NCI-H446 (cell line): ENCODE data around the gene FBP1.

Experiments used
- DNase-seq, 2 experiments: peaks; one replicate each; lab custom pipeline; 2025; lab: John Stamatoyannopoulos, UW

Gene FBP1

DNA sequence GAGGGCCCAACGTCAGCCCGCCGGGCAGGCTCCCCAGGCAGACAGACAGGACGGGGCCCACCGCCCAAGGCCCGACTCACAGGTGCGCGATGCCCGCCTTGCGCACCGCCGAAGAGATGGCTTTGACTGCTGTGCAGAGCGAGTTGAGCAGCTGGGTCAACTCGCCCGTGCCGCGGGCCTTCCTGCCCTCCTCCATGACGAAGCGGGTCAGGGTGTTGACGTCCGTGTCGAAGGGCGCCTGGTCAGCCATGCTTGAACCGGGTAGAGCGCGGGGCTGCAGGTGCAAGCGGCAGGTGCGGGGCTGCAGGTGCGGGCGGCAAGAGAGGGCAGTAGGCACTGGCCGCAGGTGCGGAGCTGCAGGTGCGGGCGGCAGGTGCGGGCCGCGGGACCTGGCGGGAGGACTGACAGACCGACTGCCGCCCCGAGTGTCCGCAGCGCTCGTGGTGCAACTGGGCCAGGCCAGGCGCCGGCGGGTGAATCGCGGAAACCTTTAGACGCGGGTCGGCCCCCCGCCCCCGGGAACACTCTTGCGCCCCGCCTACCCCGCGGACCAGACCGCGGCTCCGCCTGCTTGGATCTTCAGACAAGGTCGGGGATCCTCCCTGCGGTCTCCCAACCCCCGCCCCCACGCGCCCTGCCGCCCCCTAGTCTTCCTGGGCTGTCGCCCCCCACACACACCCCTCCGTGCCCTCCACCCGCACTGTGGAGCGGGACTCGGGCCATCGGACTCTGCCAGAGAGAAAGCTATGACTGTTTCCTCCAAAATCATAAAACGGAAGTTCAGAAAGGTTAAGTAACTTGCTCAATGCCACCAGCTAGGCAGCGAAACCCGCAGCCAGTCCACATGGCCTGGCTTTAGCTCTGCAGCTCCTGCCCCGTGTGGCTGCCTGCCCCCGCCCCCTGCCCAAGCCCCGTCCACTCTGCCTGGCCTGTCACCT lies at the start of gene FBP1:
FBP1 (minus strand) TSS at position 458 of the 938 bp plus-strand sequence; CDS start at position 250, 208 bp downstream.
- DNase-seq = no peak

DNA sequence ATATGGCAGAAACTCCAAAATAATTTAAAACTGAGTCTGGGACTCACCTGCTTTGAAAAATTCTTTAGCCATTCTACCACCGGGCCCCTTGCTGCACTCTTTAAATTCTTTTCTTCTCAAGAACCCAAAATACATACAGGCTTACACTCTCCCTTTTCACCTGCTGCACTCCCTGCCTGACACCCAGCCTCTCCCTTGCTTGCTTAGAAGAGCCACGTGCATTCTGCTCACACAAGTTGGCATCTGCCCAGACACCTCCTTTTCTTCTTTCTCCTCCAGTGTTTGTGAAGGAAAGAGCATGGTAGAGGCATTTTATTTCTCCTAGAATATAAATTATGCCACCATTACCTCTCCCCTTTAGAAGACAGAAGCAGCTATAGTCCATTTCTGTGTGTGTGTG lies 48.1 kb upstream of the FBP1 start:
- DNase-seq = no peak

DNA sequence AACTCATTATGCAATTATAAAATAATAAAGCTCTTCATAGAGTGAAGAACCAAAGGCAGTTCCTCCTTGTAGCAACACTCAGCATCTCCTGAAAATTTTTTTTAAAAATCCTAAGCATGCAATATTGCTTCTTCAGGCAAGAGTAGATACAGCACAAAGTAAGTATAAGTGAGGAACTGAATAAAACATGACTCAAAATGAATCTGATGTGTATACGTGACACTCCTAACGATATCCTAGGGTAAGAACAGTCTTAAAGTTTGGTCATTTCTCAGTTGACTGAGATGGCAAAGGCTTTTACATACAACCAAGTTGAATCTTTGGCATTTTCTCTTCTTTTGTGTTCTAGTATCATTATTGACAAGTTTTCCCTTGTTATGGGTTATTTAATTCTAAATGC lies 46.0 kb upstream of the FBP1 start:
- DNase-seq = no peak

DNA sequence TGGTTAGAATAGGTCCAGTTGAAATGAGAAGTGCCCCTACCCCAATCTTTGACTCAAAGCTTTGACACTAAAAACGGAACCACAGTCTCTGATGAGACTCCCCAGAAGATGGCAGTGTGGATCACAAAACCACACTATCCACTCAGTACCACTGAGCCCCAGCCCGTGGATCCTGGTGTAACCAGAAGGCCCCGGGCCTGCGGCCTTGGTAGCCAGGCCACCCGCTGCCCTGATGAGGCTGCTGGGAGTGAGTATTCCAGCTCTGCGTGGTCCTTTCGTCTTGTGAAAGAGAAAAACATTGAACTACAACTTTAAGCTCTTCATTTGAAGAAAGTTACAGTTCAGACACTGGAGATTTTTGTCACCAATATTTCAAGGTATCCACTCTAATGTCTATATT lies 42.2 kb upstream of the FBP1 start:
- DNase-seq = peak; percentile 46 to 78

DNA sequence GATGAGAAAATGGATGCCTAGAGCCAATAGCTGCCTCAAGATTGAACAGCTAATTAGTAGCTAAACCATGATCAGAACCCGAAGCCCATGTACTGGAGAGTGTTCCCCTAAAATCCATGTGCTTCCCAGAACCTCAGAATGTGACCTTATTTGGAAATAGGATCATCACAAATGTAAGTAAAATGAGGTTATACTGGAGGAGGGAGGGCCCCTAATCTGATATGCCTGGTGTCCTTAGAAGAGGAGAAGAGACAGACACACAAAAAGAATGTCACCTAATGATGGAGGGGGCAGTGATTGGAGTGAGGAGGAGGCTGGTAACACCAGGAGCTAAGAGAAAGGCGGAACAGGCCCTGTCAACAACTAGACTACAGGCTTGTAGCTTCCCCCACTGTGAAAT lies 41.3 kb upstream of the FBP1 start:
- no peak for DNase-seq

DNA sequence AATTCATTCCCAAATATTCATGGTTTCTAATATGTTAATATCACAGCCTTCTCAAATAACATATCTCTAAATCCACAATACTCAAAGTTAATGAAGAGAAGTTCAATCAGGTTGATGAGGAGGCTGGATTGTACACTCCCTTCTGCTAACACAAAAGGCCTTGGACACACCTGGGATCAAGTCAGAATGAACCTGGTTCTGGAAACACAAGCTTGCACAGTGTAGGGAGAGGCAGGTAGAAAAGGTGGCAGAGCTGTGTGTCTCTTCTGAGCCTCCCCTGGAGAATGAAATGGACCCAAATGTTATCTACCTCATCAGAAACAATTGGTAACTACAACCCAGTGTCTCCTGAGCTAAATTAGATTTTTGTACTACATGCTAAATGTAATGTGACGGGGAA lies 40.7 kb upstream of the FBP1 start:
- DNase-seq = no peak

DNA sequence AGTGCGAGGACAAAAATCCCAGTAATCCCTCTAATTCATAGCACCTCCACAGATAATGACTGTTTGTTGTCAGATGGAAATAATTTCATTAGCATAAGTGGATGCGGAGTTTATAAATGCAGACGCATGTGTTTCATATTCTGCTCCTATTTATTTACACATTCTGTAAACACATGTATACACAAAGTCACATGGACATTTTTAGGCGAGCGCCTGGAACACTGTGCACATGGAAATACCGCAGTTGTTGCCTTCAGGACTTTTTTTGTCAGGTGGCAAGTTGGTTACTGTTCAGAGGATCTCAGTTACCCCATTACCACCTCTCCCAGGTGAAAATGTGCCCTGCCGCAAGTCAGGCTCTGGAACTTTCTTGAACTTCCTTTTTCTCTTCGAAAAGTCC lies 40.3 kb upstream of the FBP1 start:
- DNase-seq = no peak

DNA sequence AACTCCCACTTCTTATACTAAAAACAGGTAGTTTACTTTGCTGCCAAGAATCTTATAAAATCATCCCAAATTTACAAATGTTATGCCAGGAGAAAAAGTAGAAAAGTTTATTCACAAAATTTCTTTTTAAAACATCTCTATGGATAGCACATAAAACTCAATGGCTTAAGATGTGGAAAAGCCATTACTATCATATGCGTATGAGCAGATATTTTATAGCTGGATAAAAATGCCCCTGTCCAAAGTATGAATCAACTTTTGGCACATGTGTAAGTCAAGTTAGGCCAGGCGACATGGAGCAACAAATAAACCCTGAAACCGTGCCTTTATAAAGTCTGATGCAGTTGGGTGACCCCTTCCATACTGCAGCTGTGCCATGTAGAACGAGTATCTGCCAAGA lies 38.6 kb upstream of the FBP1 start:
- DNase-seq = no peak

DNA sequence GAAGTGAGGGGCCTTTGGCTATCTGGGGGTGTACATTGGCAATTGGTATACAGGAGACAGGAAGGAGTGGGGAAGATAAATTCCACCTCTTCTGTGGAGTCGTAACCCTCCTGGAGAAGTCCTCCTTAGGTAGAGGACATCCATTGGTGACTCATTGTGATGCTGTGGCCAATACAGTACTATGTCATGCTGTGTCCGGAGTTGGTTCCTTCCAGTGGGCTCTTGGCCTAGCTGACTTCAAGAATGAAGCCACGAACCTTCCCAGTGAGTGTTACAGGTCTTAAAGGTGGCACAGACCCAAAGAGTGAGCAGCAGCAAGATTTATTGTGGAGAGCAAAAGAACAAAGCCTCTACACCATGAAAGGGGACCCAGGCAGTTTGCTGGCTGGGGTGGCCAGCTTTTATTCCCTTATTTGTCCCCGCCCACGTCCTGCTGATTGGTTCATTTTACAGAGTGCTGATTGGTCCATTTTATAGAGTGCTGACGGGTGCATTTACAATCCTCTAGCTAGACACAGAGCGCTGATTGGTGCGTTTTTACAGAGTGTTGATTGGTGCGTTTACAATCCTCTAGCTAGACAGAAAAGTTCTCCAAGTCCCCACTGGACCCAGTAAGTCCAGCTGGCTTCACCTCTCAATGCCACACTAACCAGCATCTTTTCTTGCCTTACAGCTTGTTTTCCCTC lies 37.3 kb upstream of the FBP1 start:
- DNase-seq = no peak

DNA sequence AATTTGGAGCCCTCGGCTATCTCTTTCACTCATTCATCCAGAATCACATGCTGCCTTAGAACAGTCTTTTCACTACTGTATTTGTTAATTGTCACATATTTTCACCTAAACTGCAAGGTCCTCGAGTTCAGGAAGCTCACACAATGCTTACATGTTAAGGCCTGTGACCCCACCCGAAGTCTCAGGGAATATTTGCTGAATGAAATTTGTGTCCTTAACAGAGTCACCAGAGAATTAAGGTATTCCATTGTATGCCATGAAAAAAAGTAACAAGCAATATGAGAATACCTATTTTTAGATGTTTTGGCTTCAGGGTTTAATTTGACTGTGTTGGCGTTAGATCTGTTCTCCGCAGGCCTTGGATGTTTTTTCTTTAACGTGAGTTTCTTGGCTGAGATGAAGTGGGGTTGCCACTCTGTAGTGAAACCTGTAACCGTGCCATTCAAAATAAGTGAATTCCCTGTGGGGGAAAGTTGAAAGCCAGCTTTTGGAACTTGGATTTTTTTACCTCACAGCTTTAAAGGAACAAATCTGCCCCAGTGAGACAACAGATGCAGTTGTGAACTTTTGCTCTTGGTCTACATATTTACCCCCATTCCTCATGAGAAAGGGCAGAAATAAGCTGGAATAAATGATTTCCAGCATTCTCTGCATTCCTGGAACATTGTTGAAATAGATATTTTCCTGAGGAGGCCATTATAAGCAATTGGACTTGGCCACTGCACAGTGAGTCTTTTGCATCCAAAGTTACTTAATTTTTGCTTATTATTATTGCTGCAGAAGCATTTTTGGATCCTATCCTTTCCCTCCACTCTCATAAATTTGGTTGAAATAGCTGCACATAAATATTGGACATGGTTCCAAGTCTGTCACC lies 35.9 kb upstream of the FBP1 start:
- DNase-seq = peak in 1 of 2 experiments; percentile 51

DNA sequence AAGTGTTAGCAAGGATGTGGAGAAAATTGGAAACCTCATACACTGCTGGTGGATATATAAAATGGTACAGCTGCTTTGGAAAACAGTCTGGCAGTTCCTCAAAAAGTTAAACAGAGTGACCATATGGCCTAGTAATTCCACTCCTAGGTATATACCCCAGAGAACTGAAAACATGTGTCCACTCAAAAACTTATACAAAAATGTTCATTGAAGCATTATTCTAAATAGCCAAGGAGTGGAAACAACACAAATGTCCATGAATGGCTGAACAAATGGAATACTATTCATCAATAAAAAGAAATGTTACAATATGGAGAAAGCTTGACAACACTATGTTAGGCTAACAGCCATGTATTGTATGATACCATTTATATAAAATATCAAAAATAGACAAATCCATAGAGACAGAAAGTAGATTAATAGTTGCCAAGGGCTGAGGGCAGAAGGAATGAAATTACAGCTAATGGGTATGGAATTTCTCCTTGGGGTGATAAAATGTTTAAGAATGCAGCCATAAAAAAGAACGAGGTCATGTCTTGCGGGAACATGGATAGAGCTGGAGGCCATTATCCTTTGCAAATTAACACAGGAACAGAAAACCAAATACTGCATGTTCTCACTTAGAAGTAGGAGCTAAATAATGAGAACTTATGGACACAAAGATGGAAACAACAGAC lies 33.6 kb upstream of the FBP1 start:
- DNase-seq = peak in 1 of 2 experiments; percentile 16

DNA sequence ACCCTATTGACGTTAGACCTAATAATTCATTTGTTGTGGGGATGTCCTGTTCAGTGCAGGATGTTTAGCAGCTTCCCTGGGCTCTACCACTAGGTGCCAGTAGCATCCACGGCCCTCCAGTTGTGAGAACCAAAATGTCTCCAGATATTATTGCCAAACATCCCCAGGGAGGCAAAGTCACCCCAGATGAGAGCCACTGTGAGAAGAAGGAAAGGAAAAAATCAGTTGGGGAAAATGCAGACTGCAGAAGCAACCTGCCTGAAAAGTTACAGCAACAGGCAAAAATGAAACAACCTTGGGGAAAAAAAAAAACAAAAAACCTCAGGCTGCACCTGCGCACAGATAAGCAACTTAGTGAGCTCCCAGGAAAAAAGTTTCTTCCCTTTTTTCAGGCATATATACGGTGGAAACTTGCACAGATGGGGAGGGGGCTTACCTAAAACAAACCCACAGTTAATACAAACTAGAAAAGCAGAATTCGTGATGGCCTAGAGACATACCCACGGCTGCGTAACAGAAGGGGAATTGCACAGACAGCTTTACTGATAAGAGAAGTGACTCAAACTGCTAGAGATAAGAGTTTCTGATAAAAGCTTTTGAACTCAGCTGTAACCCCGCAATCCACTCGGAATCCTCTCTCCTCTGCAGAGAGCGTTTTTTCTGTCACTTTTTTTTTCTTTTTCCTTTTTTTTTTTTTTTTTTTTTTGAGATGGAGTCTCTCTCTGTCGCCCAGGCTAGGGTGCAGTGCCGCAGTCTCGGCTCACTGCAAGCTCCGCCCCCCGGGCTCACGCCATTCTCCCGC lies 29.8 kb upstream of the FBP1 start:
- DNase-seq = peak; percentile 2 to 41

DNA sequence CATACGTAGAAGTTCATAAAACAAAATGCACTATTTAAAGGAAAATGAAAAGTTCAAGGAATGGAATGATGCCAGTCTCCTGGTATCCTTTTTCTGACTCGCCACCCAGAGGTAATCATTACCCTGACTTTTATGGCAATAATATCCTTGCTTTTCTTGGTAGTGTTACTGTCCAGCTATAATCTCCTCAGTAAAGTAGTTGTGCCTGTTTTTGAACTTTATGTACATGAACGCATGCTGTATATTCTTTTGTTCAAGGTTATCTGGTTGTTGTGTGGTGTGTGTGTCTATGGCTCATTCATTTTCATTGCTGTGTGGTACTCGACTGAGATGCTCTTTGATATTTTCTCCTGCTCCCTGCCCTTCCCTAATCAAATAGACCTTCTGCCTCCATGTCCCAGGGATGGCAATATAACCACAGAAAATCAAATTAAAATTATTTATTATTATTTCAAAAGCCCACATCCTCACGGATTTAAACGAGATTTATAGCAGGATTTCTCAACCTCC lies 29.2 kb upstream of the FBP1 start:
- no peak for DNase-seq

DNA sequence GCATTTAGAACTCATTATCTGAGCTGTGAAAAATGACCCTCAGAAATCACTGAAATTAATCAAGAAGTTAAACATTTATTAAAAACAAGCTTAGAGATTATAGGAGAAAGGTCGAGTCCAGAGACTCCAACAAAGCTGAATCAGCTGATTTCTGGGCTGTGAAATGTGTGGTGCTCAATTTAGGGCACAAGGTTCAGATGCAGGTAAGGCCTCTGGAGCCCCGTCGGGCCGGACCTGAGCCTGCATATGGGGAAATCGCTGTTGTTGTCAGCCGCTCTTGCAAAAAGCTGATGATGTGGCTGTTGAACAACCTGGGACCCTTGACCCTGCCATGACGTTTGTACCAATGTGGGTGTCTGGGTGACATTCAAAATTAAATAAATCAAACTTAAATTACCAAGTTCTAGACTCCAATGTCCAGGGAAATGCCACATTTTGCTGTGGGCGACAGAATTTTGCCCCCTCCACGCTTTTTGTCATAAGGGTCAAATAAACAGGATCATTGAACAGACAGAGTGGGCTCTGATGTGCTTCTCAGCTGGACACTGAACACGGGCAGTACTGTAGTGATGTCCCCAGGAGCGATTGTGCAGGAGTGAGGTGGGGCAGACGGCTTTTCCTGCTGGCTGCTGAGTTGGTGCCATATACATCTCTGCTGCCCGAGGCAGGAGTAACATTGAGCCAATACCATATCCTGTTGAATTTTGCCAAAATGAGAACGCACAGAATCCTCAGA lies 27.2 kb upstream of the FBP1 start:
- no peak for DNase-seq

DNA sequence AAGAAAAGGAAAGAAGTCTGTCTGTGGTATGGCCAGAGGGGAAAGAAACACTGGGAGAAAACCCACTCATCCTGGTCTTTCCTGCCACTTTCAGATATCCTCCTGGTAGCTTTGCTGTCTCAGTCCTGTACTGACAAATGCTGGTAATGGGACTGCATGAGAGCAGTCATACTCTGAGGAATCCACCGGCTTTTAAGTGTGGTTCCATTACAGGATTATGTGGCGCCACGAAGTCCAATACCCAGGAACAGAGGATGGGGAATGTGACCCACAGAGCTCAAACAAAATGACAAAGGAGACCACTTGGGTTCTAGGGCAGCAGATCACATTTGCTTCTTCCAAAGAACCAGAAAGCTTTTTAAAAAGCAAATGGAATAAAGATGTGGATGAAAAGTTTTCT lies 26.3 kb upstream of the FBP1 start:
- DNase-seq = no peak

DNA sequence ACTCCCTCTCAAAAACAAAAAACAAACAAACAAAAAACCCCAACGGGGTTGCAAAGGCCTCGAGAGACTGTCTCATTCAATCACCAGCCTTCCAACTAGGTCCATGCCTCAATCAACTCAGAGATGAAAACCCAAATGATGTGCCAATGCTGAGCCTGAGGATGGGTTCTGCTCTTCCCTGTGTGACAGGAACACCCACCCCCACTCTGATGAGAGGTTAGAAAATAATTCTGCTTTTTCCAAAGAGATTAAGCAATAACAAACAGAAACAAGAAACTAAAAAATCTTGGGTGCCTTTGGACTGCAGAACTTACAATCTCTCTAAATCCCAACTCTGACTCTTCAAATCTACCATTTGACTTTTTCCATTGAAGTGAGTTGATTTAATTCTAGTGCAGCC lies 25.5 kb upstream of the FBP1 start:
- DNase-seq = no peak

DNA sequence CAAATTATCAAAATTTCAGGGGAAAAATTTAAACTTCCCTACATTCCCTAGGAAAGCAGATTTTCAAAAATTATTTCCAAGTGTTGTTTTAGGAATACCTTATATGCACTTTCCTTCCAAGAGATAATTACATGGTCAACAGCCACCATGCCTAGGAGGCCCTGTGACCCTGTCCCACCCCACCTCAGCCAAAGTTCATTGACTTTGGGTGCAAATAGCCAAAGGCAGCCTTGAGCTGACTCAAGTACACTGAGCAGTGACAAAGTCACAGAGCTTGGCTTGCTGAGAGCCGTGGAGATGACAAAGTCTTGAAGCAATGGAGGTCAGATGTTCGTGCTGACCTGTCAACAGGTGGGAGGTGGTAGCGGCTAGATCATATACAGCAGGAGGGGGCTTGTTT lies 24.3 kb upstream of the FBP1 start:
- no peak for DNase-seq

DNA sequence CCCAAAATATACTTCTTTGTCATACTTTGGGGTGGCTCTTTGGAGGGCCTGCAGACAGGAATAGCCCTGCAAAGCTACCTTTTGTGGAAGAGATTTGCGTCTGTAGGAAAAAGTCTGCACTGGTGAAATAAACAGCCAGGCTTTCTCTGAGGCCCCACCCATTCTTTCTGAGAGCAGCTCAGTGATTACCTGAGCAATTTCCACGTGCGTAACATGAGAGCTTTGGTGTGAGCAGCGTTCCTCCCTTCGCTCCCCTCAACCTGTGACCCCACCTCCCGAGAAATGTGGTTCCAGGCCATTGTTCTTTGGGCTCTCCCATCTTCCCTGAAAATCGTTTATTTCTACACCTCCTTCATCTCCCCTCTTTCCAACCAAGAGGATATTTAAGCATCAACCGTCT lies 23.8 kb upstream of the FBP1 start:
- no peak for DNase-seq

DNA sequence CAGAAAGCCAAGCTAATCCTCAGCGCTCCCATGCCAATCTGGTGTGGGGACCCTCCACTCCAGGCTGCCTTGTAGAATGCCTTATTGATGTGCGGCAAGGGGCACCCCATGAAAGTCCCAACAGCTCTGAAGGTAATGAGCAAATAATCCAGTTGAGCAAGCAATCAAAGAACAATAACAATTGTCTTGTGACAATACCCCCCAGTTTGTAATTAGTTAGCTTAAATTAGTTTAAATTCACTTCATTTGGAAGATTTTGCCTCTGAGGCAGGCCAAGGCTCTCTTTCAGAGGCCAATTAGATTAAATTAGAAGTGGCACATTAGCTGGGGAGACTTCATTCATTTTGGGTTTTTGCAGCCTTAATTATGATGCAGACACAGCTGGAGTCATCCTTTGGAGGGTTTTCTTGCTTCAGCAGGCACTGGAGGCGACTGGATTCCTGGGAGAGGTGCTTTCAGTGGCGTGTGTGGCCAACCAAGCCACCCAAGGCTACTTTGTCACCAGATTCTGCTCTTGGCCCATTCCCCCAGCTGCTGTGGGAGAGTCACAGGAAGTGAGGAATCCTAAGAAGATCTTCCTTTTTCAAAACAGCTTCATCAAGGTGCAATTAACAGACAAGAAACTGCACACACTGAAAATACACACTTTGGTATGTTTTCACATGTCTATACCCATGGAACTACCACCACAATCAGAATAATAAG lies 17.9 kb upstream of the FBP1 start:
- DNase-seq = no peak
